GM21528 (cell line): Measurements from ENCODE around the gene SSUH2.
"Not testable (repeated sequence)": the region's sequence is repeated elsewhere in the genome, so short reads cannot be mapped to it uniquely, and the experiment has no call there.

Source experiments
- ATAC-seq: cut with Tn5 transposase; IDR thresholded peaks from one replicate; pipeline ENCODE4 v1.9.1; 2021; ENCODE audit warnings: mild to moderate bottlenecking, moderate library complexity; ENCODE audit not compliant: unreplicated experiment, low FRiP score

The SSUH2 gene, protein sequence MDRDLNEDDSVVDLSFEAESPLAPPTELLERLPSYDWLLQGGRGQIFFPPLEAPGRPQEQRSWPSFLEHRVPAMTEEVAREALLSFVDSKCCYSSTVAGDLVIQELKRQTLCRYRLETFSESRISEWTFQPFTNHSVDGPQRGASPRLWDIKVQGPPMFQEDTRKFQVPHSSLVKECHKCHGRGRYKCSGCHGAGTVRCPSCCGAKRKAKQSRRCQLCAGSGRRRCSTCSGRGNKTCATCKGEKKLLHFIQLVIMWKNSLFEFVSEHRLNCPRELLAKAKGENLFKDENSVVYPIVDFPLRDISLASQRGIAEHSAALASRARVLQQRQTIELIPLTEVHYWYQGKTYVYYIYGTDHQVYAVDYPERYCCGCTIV

DNA sequence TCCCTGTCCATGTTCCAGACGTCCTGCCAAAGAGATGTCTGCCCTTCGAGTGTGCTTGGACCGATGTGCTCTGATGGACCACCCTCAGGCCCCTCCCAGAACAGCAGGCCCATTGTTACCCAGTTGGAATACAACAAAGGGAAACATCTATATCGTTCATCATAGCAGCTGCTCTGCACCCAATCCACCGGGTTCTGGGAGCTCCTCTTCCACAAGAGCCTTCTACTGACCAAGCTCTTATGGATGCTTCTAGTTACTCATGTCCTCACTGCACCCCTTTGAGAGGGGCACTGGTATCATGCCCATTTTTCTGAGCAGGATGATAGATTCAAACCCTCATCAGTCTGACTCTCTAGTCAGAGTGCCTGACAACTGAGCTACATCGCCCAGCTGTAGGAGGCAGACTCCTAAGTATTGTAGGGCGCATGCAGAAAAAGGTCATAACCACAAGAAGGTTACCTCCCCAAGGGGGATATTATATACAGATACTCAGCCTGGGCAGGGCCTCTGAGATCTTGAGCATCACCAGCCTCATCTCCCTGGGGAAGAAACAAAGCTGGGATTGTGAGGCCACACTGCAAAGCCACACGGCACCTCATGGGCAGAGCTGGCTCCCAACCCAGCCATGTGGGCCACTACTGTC lies at the start of gene SSUH2:
Gene SSUH2, minus strand, starts transcription at position 51 of the 643 bp plus-strand sequence. Its CDS starts 40 bp downstream, at position 11.
- ATAC-seq: no peak

DNA sequence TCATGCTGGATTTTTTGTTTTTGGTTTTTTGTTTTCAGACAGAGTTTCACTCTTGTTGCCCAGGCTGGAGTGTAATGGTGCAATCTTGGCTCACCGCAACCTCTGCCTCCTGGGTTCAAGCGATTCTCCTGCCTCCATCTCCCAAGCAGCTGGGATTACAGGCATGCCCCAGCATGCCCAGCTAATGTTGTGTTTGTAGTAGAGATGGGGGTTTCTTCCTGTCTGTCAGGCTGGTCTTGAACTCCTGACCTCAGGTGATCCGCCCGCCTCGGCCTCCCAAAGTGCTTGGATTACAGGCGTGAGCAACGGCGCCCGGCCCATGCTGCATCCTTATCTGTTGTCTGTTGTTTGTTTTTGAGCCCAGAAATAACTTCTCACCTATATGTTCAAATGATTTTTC lies 46.7 kb upstream of the SSUH2 start:
- ATAC-seq: not testable (repeated sequence)

DNA sequence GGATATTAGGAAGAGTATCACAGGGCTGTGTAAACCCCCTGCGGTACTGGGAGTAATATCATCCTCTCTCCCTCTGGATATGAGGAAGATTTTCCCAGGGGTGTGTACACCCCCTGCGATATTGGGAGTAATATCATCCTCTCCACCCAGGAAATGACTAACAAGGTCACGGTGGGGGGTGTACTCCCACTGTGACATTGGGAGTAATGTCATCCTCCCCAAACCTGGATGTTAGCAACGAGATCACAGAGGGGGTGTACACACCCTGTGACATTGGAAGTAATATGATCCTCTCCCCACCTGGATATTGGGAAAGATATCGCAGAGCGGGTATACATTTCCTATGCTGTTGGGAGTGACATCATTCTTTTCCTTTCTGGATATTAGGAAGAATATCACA lies 40.4 kb upstream of the SSUH2 start:
- ATAC-seq: not testable (repeated sequence)

DNA sequence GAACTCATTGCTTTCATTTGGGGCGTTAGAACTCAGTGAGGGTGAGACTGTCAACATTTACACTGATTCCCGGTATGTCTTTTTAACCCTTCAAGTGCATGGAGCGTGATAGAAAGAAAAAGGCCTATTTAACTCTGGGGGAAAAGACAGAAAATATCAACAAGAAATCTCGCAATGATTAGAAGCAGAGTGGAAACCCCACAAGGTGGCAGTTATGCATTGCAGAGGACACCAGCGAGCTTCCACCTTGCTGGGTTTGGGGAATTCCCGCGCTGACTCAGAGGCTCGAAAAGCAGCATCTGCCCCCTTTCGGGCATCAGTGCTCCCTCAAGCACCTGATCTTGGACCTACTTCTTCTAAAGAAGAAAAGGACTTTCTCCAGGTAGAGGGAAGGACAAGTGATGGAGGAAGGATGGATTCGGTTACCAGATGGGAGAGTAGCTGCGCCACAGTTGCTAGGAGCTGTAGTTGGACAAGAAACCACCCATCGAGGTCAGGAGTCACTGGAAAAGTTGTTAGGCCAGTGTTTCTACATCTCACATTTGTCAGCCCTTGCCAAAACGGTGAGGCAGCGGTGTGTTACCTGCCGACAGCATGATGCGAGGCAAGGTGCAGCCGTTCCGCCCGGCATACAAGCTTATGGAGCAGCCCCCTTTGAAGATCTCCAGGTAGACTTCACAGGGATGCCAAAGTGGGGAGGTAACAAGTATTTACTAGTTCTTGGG lies 38.4 kb upstream of the SSUH2 start:
- not testable (repeated sequence) for ATAC-seq

DNA sequence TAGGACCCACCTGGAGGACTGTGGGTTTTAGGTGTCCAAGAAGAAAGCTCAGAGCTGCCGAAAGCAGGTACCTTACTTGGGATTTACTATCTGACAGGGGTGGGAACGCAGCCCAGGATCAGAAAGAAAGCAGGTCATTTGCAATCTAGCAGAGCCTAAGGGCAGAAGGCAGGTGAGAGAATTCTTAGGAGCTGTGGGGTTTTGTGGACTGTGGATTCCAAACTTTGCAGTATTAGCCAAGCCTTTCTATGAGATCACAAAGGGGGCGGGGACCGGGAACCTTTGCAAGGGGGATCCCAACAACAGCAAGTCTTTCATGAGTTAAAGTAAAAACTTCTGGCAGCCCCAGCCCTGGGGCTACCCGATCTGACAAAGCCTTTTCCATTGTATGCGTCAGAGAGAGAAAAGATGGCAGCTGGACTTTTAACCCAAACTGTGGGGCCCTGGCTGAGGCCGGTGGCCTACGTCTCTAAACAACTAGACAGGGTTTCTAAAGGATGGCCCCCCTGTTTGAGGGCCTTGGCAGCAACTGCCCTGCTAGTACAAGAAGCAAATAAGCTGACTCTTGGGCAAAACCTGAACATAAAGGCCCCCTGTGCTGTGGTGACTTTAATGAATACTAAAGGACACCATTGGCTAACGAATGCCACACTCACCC lies 37.4 kb upstream of the SSUH2 start:
- ATAC-seq: not testable (repeated sequence)

DNA sequence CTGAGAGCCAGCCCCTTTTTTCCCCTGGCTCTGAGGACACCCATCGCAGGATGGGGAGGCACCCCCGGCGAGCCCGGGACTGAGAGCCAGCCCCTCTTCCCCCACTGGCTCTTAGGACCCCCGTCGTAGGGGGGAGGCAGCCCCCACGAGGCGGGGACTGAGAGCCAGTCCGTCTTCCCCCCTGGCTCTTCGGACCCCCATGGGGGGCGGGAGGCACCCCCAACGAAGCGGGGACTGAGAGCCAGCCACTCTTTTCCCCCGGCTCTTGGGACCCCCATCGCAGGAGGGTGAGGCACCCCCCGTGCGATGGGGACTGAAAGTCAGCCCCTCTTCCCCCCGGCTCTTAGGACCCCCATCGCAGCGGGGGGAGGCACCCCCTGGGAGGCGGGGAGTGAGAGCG lies 36.8 kb upstream of the SSUH2 start:
- no peak for ATAC-seq

DNA sequence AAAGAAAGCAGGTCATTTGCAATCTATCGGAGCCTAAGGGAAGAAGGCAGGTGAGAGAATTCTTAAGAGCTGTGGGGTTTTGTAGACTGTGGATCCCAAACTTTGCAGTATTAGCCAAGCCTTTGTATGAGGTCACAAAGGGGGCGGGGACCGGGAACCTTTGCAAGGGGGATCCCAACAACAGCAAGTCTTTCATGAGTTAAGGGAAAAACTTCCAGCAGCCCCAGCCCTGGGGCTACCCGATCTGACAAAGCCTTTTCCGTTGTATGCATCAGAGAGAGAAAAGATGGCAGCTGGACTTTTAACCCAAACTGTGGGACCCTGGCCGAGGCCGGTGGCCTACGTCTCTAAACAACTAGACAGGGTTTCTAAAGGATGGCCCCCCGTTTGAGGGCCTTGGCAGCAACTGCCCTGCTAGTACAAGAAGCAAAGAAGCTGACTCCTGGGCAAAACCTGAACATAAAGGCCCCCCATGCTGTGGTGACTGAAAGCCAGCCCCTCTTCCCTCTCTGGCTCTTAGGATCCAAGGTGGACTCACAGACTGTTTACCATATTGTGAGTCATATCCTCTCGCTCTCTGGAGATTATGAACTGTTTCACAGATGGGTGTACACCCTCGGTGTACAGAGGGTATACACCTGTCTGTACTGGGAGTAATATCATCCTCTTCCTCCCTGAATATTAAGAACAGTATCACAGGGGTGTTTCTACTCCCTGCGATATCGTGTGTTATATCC lies 35.4 kb upstream of the SSUH2 start:
- ATAC-seq: not testable (repeated sequence)

DNA sequence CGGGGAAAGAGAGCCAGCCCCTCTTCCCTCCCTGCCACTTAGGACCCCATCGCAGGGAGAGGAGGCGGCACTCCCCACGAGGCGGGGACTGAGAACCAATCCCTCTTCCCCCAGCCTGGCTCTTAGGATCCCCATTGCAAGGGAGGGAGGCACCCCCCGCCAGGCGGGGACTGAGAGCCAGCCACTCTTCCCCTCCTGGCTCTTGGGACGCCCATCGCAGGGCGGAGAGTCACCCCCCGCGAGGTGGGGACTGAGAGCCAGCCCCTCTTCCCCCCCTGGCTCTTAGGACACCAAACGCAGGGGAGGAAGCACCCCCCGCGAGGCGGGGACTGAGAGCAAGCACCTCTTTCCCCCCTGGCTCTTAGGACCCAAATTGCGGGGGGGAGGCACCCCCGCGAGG lies 34.2 kb upstream of the SSUH2 start:
- no peak for ATAC-seq

DNA sequence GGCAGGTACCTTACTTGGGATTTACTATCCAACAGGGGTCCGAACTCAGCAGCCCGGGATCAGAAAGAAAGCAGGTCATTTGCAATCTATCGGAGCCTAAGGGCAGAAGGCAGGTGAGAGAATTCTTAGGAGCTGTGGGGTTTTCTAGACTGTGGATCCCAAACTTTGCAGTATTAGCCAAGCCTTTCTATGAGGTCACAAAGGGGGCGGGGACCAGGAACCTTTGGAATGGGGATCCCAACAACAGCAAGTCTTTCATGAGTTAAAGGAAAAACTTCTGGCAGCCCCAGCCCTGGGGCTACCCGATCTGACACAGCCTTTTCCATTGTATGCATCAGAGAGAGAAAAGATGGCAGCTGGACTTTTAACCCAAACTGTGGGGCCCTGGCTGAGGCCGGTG lies 32.7 kb upstream of the SSUH2 start:
- not testable (repeated sequence) for ATAC-seq

DNA sequence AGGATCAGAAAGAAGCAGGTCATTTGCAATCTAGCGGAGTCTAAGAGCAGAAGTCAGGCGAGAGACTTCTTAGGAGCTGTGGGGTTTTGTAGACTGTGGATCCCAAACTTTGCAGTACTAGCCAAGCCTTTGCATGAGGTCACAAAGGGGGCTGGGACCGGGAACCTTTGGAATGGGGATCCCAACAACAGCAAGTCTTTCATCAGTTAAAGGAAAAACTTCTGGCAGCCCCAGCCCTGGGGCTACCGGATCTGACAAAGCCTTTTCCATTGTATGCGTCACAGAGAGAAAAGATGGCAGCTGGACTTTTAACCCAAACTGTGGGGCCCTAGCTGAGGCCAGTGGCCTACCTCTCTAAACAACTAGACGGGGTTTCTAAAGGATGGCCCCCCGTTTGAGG lies 31.0 kb upstream of the SSUH2 start:
- not testable (repeated sequence) for ATAC-seq

DNA sequence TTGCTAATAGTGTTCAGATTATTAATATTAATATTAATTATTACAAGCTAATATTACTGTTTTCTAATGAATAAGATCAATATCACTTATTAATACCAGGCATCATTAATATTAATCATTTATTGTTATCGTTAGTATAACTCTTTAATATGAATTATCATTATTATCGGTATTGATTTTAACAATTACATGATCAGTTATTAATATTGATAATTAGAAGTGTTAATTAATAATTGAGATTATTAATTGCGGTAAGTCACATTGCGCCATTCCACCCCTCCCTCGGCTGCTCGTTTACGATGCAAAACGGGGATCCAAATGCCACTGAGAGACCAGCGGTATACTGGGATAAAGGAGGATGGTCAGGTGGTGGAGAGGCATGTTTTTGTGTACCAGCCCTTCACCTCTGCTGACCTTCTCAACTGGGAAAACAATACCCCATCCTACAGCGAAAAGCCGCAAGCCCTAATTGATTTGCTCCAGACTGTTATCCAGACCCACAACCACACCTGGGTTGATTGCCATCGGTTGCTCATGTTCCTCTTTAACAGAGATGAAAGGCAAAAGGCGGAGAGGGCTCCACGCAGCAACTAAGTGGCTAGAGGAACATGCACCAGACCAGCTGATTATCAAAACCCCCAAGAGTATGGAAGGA lies 28.6 kb upstream of the SSUH2 start:
- no peak for ATAC-seq

DNA sequence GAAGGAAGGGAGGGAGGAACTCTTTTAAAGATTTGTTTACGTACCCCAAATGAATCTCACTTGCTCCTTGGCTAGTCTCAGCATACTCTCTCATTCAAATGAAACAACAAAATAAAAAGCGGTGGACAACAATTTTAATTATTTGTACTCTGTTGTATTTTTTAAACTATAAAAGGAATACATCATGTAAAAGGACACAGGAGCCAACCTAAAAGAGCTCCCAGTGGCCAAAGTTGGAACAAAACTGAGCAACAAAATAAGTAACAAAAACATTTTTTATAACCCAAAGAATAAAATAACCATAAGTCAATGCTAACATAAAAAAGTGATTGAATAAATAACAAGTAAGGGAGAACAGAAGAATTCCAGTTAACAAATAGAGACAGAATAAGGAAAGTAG lies 24.4 kb upstream of the SSUH2 start:
- no peak for ATAC-seq

DNA sequence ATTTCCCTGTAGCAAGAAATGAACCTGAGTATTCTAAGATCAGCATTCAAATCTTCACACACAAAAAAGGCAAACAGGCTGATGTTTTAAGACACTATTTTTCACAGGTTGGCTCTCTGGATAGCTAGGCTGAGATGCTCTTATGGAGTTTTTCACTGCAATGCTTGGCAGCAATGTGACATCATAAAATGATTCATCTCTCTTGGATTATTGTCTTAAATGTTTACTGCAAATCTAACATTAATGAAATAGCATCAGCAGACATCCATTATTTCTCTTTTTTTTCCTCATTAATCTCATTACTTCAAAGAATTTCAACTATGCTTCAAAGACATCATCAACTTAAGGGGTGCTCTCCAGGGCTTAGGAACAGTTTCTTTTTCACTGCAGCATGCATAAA lies 23.6 kb upstream of the SSUH2 start:
- ATAC-seq: no peak

DNA sequence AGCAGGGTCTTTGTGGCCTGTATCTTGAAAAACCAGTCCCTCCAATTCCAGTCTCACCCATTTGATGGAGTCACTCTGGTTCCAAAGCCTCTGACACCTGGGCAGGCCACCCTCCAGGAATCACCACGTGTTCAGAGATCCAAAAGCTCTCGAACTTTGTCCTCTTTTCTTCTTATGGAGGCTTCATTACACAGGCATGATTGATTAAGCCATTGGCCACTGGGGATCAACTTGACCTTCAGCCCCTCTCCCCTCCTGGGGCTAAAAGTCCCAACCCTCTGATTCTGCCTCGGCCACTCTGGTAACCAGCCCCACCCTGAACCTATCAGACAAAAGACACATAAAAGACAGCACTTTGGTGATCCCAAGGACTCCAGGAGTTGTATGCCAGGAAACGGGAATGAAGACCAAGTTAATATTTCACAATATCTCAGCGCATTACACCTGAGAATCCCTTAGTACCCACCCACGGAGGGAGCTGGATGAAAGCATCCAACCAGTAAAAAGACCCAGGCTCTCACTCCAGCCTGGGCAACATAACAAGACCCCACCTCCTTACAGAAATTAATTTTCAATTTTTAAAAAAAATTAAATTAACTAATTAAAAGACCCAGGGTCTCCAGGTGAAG lies 23.0 kb upstream of the SSUH2 start:
- no peak for ATAC-seq

DNA sequence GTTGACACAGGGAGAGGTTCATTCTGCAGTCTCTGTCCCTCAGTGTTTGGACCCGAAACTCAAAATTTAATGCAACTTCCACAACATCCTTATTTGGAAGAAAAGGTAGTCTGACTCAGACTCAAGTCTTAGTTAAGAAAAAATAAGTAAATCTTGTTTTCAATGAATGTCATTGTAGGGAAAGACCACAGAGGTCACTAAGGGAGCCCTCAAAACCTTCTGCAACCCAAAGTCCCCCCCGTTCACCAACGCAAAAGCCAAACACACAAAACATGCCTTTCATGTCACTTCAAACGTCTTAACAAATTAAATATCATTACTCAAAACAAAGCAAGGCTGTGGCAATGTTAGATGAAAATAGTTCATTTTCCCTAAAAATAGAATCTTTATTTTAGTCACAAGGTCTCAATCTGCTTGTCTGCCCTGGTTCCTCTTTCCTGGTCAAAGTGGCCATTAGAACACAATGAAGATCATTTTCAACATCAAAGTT lies 20.9 kb upstream of the SSUH2 start:
- ATAC-seq: no peak

DNA sequence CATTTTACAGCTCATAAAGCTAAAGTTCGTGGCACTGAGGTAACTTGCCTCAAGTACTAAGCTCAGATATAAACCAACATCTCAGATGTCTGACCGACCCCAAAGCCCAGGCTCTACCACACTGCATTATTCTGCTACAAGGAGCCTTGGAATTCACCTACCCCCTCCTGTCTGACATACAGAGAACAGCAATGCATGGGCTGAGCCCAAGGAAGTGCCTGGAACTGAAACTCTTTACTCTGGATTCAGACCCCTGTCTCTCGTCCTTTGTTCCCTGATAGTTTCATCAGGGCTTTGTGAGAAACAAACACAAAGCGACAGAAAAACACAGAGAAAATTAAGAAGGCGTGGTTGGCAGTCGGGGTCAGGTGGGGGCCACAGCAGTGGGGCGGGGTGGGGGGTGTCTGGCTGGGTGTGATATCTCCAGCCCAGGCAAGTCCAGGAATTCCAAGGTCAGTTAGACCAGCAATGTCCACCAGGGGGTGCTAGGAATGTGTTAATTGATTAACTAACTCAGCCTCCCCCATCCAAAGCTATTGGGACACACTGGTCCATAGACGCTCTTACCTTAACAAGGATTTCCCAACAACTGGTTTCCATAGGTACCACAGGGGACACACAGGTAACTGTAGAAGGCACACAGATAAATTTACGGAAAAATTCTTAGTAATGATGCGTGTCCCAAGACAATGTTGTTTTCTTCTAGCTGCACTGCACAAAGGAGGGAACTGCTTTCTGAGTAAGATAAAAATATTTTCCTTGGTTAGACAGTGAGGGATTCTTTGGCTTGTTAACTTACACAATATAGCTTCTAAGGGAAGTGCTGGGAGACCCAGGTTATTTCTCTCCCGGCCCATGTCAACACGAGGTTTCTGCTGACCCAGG lies 18.8 kb upstream of the SSUH2 start:
- no peak for ATAC-seq

DNA sequence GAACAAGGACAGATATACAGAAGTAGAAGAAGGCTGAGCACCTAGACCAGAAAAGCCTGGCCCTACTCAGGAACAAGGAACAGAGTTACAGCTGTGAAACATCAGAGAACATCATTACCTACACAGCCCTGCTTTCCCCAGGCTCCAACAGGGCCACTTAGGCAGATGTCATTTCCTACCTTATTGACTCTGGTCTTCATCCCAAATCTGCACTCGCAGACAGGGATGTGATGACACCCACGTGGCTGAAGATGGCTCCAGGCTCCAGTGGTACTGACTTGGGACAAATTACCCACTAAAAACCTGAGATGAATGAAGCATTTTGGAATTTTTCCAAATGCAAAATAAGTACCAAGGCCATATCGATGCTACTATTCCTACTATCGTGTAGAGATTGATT lies 18.0 kb upstream of the SSUH2 start:
- no peak for ATAC-seq
